GM18861 (cell line): Measurements from ENCODE around the gene TOM1L1.

ENCODE experiments used
- ATAC-seq: cut with Tn5 transposase; IDR thresholded peaks from one replicate; pipeline ENCODE4 v1.9.1; 2021; ENCODE audit not compliant: unreplicated experiment

TOM1L1 gene

DNA sequence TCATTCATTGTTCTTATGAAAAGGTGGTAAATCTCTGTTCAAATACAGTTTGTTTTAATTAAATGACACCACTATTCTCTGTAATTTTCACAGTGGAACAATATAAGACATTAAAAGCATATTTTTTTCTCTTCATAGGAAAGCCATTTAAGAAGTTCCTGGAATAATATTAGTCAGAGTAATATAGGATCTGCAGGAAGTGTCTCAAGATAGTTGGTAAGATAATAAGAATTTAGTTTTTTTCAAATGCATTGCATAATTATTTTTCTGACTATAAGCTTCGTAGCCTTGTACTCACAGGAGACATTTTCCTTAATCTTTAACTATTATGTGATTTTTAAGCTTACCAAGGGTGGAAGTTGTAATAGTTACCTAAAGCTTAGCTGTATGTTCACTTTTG is 84.8 kb downstream of the TOM1L1 start:
- ATAC-seq: no peak

GRCh38 chr17:54990118-54990517 is 89.5 kb downstream of the TOM1L1 start:
- ATAC-seq: no peak

GRCh38 chr17:54991567-54991966 is 90.9 kb downstream of the TOM1L1 start:
- no peak for ATAC-seq

- ATAC-seq: no peak
Observed at GRCh38 chr17:54992797-54993639, 92.4 kb downstream of the TOM1L1 start.

- ATAC-seq: no peak
Observed at GRCh38 chr17:54996441-54996840, 95.8 kb downstream of the TOM1L1 start.

DNA sequence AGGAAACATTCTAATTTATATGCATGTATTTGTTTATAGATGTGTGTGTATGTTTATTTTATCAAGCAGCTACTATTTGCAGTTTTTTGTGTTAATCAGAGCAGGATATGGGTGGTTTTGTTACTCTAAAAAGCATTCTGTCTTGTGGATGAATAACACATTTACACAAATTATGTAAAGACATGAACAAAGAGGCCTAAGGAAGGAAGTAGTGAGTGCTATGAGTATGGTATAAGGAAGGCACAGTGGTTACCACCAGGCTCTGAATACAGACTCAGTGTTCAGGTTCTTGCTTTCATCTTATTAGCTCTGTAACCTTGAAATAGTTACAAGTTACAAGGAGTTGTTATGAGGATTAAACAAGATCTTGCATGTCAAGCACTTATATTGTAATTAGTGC is 101.8 kb downstream of the TOM1L1 start:
- no peak for ATAC-seq

DNA sequence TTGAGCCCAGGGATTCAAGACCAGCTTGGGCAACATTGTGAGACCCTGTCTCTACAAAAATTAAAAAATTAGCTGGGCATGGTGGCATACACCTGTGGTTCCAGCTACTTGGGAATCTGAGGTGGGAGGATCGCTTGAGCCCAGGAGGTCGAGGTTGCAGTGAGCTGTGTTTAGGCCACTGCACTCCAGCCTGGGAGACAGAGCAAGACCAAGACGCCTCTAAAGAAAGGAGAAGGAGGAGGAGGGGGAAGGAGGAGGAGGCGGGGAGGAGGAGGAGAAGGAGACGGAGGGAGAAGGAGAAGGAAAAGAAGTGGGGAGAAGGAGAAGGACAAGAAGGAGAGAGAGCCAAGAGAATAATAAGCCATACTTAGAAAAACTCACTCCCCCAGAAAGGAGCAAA is 103.8 kb downstream of the TOM1L1 start:
- ATAC-seq: no peak

DNA sequence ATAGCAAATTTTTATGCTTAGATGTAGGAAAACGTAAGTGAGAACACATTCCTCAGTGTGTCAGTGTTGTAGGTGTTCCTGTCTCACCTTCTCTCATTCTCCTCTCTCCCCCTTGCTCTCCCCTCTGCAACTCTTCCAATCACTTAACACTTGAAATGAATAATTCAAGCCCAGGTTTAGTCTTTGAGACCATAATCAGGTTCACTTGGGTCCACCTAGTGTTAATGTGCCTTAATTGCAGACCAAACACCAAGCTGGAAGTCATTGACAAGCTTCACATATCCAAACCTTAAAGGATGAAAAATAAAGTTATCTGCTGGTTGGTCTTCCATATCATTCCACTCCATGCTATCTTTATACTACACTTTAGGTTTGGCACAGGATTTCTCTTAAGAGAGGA is 104.9 kb downstream of the TOM1L1 start:
- no peak for ATAC-seq
